ENCODE measurements around the gene PDE6A.

The PDE6A gene

DNA sequence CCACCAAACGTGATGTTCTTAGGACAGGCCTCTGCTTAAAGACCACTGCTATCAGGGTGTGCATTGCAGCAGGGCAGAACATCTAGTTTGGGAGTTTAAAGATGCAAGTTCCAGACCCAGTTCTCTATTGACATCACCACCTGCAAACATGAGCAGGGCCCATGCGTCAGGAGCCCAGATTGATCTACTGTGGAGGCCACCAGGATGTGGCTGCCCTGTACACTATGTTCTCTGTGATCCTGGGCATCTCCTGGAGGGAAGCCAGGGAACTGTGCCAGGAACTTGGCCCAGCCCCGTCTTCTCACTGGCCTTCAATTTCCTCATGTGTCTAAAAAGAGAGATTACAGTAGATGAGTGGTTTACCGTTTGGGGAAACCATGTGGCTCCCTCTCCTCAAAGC, 87.1 kb downstream of the PDE6A start:
- peak; percentile 29 to 44 for DNase-seq

GRCh38 chr5:149855366-149855765, 89.2 kb downstream of the PDE6A start:
- DNase-seq, result no peak

DNA sequence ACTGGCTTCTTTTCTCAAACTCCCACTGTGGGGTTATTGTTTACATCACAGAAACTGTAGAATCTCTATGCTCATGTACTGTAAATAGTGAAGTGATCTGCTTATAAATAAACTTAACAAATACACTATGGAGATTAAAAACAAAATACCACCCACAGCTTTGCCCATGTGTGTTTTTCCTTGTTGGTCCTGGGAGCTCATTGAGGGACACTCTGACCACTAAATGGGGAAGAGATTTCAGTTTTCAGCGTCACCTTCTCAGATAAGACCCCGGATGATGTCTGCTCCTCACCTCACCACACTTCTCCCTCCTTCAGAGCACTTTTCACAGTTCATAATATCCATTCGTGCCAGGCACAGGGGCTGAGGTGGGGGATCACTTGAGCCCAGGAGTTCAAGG, 89.7 kb downstream of the PDE6A start:
- no peak for DNase-seq

GRCh38 chr5:149853701-149854100, 90.9 kb downstream of the PDE6A start:
- no peak for DNase-seq

GRCh38 chr5:149853331-149853648, 91.3 kb downstream of the PDE6A start:
- DNase-seq, result no peak

DNA sequence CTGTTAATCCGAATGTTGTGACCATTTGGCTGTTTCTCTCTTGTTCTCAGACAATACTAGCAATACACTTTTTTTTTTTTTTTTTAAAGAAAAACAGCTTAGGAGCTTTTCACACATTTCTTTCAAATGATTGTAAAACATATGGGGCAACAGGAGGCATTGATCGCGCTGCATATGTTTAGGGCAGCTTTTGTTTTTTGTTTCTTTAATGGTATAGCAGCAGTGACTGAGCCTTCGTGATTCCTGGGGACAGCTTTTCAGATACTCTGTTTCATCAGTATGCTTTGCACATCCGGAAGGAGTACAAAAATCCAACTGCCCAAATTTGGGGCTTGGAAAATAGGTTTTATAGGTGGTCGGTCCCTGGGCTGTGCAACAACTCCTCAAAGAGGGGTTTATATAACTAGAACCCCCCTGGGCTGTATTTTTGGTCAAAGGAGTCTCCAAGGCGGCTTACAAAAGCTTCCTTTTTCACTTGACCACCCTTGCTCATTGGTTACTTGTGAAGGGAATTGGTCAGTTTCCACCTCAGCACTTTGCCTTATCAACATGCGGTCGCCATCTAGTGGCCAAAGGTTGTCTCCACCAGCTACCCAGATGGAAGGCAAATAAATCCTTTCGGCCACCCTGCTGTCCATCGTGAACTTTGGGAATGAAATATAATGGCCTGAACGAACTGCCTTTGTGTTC, 91.8 kb downstream of the PDE6A start:
- DNase-seq, result peak; percentile 42 to 64

DNA sequence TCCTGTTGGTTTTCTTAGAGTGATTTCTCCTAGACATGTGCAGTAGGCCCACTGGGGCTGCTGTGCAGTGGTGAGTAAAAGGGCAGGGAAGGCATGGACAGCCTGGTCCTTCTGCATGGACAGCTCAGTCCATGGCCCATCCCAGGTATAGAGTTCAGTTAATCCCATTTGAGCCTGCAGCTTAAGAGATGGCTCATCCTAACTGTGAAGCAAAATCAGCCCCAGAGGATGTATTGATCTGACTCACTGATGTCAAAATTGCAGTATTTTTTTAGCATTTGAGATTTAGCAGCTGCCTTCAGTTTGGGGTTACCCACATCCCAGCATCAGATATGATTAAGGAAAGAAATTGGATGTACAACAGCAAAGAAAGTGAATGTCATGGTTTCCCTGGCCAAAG, 93.4 kb downstream of the PDE6A start:
- DNase-seq, result no peak

GRCh38 chr5:149849966-149850910, 94.4 kb downstream of the PDE6A start:
- no peak for DNase-seq

GRCh38 chr5:149849280-149849965, 95.2 kb downstream of the PDE6A start:
- no peak for DNase-seq

DNA sequence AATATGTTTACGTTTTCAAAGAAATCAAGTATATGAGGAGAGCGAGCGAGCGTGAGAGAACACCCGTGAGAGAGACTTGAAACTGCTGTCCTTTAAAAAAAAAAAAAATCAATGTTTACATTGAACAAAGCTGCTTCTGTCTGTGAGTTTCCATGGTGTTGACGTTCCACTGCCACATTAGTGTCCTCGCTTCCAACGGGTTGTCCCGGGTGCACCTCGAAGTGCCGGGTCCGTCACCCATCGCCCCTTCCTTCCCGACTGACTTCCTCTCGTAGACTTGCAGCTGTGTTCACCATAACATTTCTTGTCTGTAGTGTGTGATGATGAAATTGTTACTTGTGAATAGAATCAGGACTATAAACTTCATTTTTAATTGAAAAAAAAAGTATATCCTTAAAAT, 97.0 kb downstream of the PDE6A start:
- DNase-seq, result no peak

DNA sequence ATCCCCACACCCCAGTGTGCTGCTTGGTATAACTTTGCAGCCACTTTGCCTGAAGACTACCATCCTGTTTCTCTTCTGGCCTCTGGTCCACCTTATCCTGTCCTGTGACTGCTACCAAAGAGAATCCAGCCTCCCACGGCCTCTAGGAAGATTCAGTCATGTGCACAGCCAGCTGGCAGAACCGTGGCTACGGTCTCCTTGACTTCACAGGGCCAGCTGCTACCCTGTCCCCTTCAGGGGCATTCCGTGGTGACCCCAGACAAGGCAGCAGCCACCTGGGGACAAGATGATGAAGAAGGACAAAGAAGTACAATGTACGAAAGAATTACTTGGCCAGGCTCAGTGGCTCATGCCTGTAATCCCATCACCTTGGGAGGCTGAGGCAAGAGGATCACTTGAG, 98.6 kb downstream of the PDE6A start:
- DNase-seq, result no peak

GRCh38 chr5:149845601-149846000, 99.0 kb downstream of the PDE6A start:
- DNase-seq, result no peak

DNA sequence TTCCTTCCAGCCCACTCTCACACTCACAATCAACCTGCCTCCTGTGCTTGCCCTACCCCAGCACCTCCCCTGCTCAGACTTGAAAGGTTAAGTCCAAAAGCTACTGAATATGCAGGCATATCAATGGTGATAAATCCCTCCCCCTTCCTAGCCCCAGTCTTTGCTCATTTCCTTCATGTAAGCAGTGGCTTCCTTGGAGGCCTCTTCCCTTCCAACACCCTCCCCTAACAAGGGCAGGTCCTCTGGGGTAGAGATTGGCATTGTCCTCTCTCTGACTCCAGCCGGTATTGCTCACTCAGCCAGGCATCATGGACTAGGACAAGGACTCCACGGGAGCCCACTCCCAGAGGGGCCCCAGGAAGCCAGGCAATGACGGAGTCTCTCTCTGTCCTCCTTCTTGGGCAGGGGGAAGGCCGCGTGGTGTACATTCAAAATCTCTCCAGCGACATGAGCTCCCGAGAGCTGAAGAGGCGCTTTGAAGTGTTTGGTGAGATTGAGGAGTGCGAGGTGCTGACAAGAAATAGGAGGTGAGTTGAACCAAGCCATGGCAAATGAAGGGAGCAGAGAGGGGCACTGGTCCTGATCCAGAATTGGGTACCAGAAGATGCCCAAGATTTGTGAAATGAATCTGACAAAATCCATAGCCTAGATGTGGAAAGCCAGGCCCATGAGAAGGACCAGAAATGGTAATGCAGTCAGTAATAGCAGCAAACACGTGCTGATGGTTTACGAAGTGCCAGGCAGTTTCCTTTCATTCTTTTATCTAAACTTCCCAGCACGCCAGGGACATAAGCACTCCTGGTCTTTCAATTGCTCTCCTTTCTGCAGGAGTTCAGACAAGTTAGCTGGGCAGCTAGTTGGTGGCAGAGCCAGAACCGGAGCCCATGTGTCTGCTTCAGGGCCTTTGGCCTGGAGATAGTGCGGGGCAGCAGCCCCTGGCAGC, 102.5 kb downstream of the PDE6A start:
- no peak for DNase-seq

DNA sequence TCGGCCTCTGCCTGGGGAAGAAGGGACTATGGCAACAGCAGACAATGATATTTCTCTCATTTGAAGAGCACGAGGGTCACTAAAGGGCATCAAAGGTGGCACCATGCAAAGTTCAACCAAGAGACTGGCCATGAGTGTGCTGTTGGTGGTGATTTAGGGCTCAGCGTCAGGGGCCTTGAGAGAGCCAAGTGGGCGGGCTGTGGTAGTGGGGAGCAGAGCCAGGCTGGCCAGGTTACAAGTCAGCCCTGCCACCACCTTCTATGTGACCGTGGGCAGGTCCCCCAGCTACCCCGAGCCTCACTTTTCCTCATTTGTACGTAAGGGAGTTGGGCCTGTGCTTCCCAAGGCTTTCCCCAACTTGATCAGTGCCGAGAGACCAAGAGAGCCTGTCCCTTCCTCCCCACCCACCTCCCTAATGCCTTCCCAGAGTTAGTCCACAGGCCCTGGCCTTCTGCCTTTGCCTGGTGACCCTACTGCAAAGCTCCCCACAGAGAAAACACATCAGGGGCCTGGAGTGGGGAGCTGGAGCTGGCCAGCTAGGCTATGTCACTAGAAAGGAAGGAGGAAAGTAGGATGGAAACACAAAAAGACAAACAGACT, 104.3 kb downstream of the PDE6A start:
- no peak for DNase-seq

GRCh38 chr5:149839761-149840160, 104.8 kb downstream of the PDE6A start:
- no peak for DNase-seq

DNA sequence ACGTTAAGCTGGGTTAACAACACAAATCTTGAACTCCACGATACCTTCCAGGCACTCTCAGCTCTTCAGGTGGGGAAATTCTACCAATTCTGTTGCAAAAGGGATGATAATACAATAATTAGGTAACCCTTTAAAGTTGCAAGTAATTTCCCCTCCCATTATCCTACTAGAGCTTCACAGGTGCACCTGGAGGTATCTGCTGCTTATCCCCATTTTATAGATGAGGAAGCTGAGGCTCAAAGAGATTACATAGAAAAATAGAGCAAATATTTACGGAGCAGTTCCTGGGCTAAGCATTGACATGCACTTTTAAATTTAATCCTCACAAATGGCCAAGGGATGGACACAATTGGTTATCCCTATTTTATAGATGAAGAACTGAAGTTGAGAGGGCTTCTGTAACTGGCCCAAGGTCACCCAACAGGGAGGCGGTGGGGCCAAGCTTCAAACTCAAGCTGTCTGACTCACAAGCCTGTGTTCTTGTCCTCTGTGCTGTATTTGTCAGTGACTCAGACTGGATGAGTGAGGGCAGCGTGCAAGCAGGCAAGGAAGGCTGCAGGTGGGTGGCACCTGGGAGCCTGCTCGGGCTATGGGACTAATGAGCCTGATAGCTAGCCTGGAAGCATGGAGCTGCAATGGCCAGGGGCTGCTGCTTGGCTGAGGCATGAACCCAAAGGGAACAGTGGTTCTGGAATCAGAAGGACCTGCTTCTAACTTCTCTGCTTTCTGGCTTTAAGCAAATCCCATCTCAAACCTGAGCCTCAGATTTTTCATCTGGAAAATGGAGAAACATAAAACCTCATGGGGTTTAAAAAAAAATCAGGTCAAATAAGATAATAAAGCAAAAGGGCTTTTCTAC, 105.5 kb downstream of the PDE6A start:
- no peak for DNase-seq

- peak; percentile 43 to 63 for DNase-seq
Measured at GRCh38 chr5:149837680-149838269, 106.8 kb downstream of the PDE6A start.

- DNase-seq, result no peak
Measured at GRCh38 chr5:149836451-149837139, 108.0 kb downstream of the PDE6A start.

- DNase-seq, result peak; percentile 67 to 78
Measured at GRCh38 chr5:149834246-149834855, 110.2 kb downstream of the PDE6A start.

Data from SHP77 (cell line).